GM19023 (cell line): ENCODE data around the gene MAN2C1.
"Not testable (repeated sequence)": the region's sequence is repeated elsewhere in the genome, so short reads cannot be mapped to it uniquely, and the experiment has no call there.

Experiments used
- ATAC-seq: cut with Tn5 transposase; IDR thresholded peaks from one replicate; pipeline ENCODE4 v1.9.1; 2021; ENCODE audit warnings: mild to moderate bottlenecking, moderate library complexity; ENCODE audit not compliant: unreplicated experiment

Gene MAN2C1

GRCh38 chr15:75347222-75348033 is 21.0 kb downstream of the MAN2C1 start:
- ATAC-seq, result no peak

DNA sequence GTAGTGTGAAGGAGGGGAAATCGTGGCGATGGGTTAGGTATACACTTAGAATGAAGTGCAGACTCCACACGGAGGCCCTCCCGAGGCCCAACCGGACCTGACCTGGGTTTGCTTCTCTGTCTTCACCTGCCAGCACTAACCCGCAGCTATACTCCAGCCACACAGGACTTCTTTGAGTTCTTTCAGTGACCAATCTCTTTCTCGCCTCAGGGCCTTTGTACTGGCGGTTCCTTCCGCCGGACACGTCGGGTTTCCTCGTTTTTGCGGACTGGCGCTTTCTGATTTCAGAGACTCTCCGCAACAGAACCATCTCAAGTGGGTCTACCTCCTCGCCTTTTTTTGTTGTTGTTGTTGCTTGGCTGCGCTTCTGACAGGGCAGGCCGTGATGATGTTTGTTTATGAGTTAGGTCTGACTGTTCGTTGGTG is 21.6 kb downstream of the MAN2C1 start, which contains the start of gene NEIL1:
TSS of gene NEIL1 (plus strand) at position 244 of the 426 bp plus-strand sequence. CDS start 1,867 bp downstream, outside the sequence.
- no peak for ATAC-seq

- ATAC-seq, result not testable (repeated sequence)
Observed at GRCh38 chr15:75343953-75344352, 24.5 kb downstream of the MAN2C1 start.

GRCh38 chr15:75342221-75342620 is 26.2 kb downstream of the MAN2C1 start:
- ATAC-seq, result no peak

DNA sequence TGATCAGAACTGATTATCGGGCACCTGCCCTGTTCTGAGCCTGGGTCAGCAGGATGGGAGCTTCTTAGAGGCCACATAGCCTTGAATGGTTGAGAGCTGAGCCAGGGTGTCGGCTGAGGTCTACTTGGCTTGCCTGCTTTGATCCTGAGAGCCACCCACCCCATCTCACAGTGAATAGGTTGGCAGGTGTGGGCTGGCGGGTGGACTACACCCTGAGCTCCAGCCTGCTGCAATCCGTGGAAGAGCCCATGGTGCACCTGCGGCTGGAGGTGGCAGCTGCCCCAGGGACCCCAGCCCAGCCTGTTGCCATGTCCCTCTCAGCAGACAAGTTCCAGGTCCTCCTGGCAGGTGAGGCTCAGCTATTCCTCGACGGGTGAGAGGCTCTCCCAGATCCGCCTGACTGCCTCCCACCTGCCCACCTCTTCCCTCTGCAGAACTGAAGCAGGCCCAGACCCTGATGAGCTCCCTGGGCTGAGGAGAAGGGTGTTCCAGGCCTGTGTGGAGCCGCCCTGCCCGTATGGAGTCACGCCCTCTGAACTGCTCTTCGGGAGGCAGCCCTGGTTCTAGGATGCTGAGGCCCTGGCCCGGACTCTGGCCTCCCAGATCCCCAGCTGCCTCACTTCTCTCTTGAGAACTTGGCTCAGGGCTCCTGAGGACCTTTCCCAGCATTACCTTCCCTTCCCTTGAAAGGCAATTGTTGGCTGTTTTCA is 28.7 kb downstream of the MAN2C1 start:
- no peak for ATAC-seq

GRCh38 chr15:75338661-75339240 is 29.7 kb downstream of the MAN2C1 start:
- no peak for ATAC-seq

- ATAC-seq, result no peak
Observed at GRCh38 chr15:75335705-75336355, 32.6 kb downstream of the MAN2C1 start, which contains the start of gene COMMD4. Gene COMMD4 (plus strand): TSS chr15:75336063. CDS start chr15:75336090, 27 bp downstream.

DNA sequence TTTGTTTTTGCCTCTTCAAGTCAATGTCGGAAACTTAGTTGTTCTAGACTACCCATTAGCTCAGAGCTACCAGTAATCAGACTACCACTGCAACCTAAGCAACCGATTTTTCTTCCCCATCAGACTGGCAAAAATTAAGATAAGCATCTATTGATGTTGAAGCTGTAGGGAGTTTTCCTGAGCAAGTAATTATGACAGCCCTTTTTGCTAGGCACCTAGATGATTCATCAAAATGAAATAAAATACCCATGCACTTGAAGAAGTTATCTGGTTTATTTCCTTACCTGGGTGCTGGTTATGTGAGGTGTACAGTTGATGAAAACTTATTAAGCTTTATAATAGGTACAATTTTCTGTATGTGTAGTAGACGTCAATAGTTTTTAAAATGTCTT is 33.1 kb downstream of the MAN2C1 start:
- ATAC-seq, result no peak

GRCh38 chr15:75333654-75334419 is 34.6 kb downstream of the MAN2C1 start:
- ATAC-seq, result not testable (repeated sequence)

GRCh38 chr15:75332093-75332492 is 36.3 kb downstream of the MAN2C1 start:
- ATAC-seq, result not testable (repeated sequence)

DNA sequence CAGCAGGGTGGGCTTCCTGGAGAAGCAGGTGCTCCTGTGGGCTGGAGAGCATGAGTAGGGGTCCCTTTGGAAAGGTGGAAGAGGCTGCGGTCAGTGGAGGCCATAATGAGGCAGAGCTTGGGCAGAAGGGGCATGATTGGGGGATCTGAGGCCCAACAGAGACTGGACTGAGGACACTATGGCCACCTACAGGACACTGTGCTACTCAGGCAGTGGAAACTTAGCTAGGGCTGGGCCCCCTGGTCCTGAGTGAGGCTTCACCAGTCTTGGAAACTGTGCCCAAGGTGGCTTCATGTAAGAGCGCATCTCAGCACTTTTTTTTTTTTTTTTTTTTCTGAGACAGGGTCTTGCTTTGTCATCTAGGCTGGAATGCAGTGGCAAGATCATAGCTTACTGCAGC is 38.8 kb downstream of the MAN2C1 start:
- ATAC-seq, result no peak

DNA sequence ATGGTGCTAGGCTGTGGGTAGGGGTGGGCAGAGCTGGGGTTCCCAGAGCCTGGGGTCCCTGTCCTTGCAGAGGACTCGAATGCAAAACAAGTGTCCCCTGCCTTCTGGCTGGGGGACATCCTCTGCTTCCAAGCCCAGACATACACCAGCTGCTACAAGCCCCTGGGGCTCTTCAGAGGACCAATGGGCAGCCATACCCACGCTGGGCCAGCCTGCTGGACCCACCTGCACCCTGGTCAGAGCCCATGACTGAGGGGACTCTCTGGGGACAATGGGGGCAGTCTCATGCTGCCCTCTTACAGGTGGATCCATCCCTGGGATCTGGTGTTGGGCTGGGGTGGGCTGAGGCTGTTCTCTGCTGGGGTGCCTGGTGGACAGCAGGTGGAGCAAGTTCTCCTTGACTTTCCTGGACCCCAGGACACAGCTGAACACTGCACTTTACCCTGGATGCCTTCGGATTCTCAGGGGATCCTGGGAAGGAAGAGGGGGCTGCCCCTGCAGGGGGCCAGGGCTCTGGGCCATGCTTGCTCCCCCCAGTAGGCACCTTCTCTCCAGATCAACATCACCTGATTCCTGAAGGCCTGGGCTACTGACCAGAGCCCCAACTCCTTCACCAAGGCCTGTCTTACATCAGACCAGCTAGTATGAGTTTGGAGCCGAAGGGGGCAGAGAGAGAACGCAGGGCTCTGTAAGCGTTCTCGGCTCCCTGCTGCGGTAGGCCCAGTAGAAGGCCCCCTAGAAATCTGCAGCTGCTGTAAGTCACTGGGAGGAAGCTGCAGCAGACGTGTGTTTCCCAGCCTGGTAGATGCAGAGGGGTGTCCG is 39.7 kb downstream of the MAN2C1 start:
- ATAC-seq, result no peak

GRCh38 chr15:75327491-75327890 is 40.9 kb downstream of the MAN2C1 start:
- no peak for ATAC-seq

- ATAC-seq, result no peak
Observed at GRCh38 chr15:75327005-75327404, 41.4 kb downstream of the MAN2C1 start.

DNA sequence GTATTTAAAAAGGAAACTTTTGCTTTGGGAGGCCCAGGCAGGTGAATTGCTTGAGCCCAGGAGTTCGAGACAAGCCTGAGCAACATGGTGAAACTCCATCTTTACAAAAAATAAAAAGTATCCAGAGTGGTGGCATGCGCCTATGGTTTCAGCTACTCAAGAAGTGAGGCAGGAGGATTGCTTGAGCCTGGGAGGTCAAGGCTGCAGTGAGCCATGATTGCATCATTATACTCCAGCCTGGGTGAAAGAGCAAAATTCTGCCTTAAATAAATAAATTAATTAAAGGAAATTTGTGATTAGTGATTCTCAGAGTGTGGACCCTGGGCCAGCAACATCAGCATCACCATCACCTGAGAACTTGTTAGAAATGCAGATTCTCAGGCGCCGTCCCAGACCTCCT is 42.5 kb downstream of the MAN2C1 start:
- no peak for ATAC-seq

- no peak for ATAC-seq
Observed at GRCh38 chr15:75321711-75322110, 46.7 kb downstream of the MAN2C1 start.

GRCh38 chr15:75319231-75319897 is 49.0 kb downstream of the MAN2C1 start:
- ATAC-seq, result not testable (repeated sequence)

DNA sequence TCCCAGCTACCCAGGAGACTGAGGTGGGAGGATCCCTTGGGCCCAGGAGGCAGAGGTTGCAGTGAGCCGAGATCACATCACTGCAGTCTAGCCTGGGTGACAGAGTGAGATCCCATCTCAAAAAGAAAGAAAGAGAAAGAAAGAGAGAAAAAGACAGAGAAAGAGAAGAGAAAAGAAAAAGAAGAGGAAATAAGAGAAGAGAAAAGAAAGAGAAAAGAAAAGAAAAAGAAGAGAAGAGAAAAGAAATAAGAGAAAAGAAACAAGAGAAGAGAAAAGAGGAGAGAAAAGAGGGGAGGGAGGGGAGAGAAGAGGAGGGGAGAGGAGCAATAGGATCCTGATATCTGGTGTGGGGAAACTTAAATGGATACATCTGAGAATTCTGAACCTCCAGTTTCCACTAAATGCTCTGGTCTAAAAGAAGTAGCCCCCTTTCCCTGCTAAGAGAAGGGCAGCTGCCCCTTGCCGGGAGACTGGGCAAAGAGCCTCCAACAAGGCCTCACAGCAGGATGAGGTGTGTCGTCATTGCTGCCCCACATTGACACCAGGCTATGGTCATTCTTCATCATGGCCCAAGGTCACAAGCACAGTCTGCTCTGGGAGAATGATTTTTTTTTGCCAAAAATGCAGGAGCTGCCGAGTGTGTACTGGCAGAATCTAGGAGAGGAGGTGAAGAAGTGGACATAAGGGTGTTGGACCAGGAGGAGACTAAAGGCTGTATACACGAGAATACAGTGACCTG is 53.7 kb downstream of the MAN2C1 start:
- no peak for ATAC-seq
